Transverse colon (tissue), 3 donors: ENCODE measurements around the gene AGPAT4.

ENCODE experiments used
- CTCF ChIP-seq, 5 experiments: fragments of 200-600 bp in 3 of 5; fragments of 450-650 bp in 2 of 5; sonication (generic) in 3 of 5; IDR thresholded peaks; 1 replicate in 2 of 5; 2 replicates in 3 of 5; pipeline ENCODE4 v1.5.1; 2016 to 2017; ENCODE audit warnings: antibody characterized with exemption in 5 of 5, inconsistent platforms in 3 of 5, mild to moderate bottlenecking in 2 of 5, moderate library complexity in 1 of 5
- EP300 ChIP-seq: sonication (generic); formaldehyde crosslinking; IDR thresholded peaks from one replicate; pipeline ENCODE4 v1.6.1; 2017; ENCODE audit warnings: antibody characterized with exemption, low read depth

GRCh38 chr6:161233986-161234661 lies 39.7 kb downstream of the AGPAT4 start:
- TF ChIP-seq CTCF (IDR thresholded peaks at IDR 0.05), result no peak
- TF ChIP-seq EP300, result no peak
